Ovary (tissue), 9 donors: ENCODE measurements around the gene SLC5A7. TPM values are rescaled to one million over a fixed set of nuclear protein-coding genes. Genes with fewer than 3 reads are reported as not detected.

Experiments
- DNase-seq, 5 donors: peaks; one replicate each; pipeline ENCODE4 v3.0.0-alpha.2; 2019 to 2020
- H3K27ac ChIP-seq, 2 donors: fragments of 200-600 bp; one replicate each; pipeline versions ENCODE4 v1.5.1 to v1.8.0; 2019 to 2022
- H3K27me3 ChIP-seq: fragments of 200-600 bp; one replicate; pipeline ENCODE4 v1.8.0; 2022
- H3K36me3 ChIP-seq: fragments of 200-600 bp; sonication (generic); one replicate; pipeline ENCODE4 v1.5.1; 2019
- H3K4me1 ChIP-seq: one replicate; pipeline ENCODE4 v1.8.1; 2013; ENCODE audit warnings: mild to moderate bottlenecking, moderate library complexity; ENCODE audit not compliant: insufficient read depth
- H3K4me3 ChIP-seq: fragments of 200-600 bp; sonication (generic); one replicate; pipeline ENCODE4 v1.5.1; 2017
- H3K9me3 ChIP-seq, 2 donors: fragments of 200-600 bp in 1 of 2; sonication (generic) in 1 of 2; one replicate each; pipeline versions ENCODE4 v1.5.1 to v1.8.1; 2013 to 2019; ENCODE audit warnings: mild to moderate bottlenecking in 1 of 2, moderate library complexity in 1 of 2
- CTCF ChIP-seq, 3 donors: fragments of 450-650 bp in 2 of 3; fragments of 200-600 bp in 1 of 3; IDR thresholded peaks; one replicate each; pipeline versions ENCODE4 v1.5.1 to v1.8.0; 2016 to 2022; ENCODE audit warnings: antibody characterized with exemption in 3 of 3, mild to moderate bottlenecking in 1 of 3
- EP300 ChIP-seq: sonication (generic); formaldehyde crosslinking; IDR thresholded peaks from one replicate; pipeline ENCODE4 v1.6.1; 2017; ENCODE audit warnings: antibody characterized with exemption
- POLR2A ChIP-seq: fragments of 450-650 bp; IDR thresholded peaks from one replicate; pipeline ENCODE4 v1.6.1; 2017; ENCODE audit warnings: antibody characterized with exemption, mild to moderate bottlenecking, moderate library complexity
- WGBS, 3 donors: extraction: QIAGEN DNeasy Blood & Tissue Kit in 1 of 3; methylation state at CpG; one replicate each; pipeline versions ENCODE4 v1.1.5 to v1.1.7; 2013 to 2017; 5-methylcytosine and 5-hydroxymethylcytosine counted together
- intact Hi-C, 4 donors: fragments of 100-400 bp; cut with DNase I; formaldehyde crosslinking; loops; one replicate each; pipeline versions ENCODE4 v1.11.0 to v1.15.1; 2022 to 2023
- polyA plus RNA-seq, 2 donors: library from polyadenylated mRNA; stranded (reverse); fragments of 200-250 nt in 1 of 2; fragments of 350-450 nt in 1 of 2; fragmentation: Illumina TruSeq in 1 of 2; extraction: RNeasy Lipid Tissue Mini Kit (QIAGEN cat#74804) in 1 of 2; gene quantifications; one replicate each; pipeline ENCODE4 v1.2.3, GENCODE V29; 2013 to 2014
- total RNA-seq, 7 donors: library from RNA; depleted of rRNA in 2 of 7; stranded (reverse); fragments of >200 nt in 2 of 7; fragmentation: NEBNext Ultra II Directional in 3 of 7; extraction: Animal tissue kit (Norgen Biotek cat#: 25700) in 3 of 7; gene quantifications; one replicate each; pipeline versions ENCODE4 v1.1.0 to v1.2.4, GENCODE V29; 2016 to 2023
- donor health status: DM: no; HTN: no; CAD: no; lungs with moderate emphysema.
- donor health status: DM: no; HTN: no; CAD: no.
- donor health status: Bipolar disorder and iron deficiency.
- donor health status: DM: yes; HTN: yes; CAD: no.
- donor health status: DM: no; HTN: no; CAD: no.
- donor health status: DM: yes; HTN: yes; CAD: no.

The SLC5A7 gene
- total and polyA plus RNA-seq, 9 donors = 0.02 to 0.61 (median 0.48) TPM; not detected in 5

- intact Hi-C loops = no loop called here
- no peak overlapping the region for H3K4me3 ChIP-seq
- H3K27ac ChIP-seq = no peak overlapping the region
- H3K4me1 ChIP-seq = no peaks in the 10 kb centered on the region
- WGBS, 3 donors = 76 to 79% (median 77%) methylated on average over 6 of the region's 6 CpGs
- no peaks in the 10 kb centered on the region for H3K9me3 ChIP-seq
- DNase-seq = no peak
- no peaks in the 10 kb centered on the region for H3K27me3 ChIP-seq
- TF ChIP-seq EP300 (no peak), CTCF (IDR thresholded peaks at IDR 0.05) (no peak), POLR2A (no peak)
- no peaks in the 10 kb centered on the region for H3K36me3 ChIP-seq
Measured at GRCh38 chr2:107989445-107989844, 3.1 kb downstream of the SLC5A7 start.

- no peak overlapping the region for H3K4me3 ChIP-seq
- no peaks in the 10 kb centered on the region for H3K9me3 ChIP-seq
- no peaks in the 10 kb centered on the region for H3K4me1 ChIP-seq
- intact Hi-C loops = no loop called here
- no peak overlapping the region for H3K27ac ChIP-seq
- no peak for DNase-seq
- no peaks in the 10 kb centered on the region for H3K36me3 ChIP-seq
- H3K27me3 ChIP-seq = no peaks in the 10 kb centered on the region
- TF ChIP-seq CTCF (IDR thresholded peaks at IDR 0.05) (no peak), POLR2A (no peak), EP300 (no peak)
Measured at GRCh38 chr2:107990718-107991117, 4.4 kb downstream of the SLC5A7 start.

GRCh38 chr2:107992069-107992468 is 5.7 kb downstream of the SLC5A7 start:
- intact Hi-C loops = no loop called here
- H3K36me3 ChIP-seq = no peaks in the 10 kb centered on the region
- no peak for DNase-seq
- H3K27ac ChIP-seq = no peak overlapping the region
- H3K4me3 ChIP-seq = no peak overlapping the region
- no peaks in the 10 kb centered on the region for H3K9me3 ChIP-seq
- H3K27me3 ChIP-seq = no peaks in the 10 kb centered on the region
- TF ChIP-seq POLR2A (no peak), CTCF (IDR thresholded peaks at IDR 0.05) (no peak), EP300 (no peak)
- WGBS, 3 donors = 75 to 88% (median 83%) methylated on average over 1 of the region's 1 CpG
- H3K4me1 ChIP-seq = no peaks in the 10 kb centered on the region

- WGBS, 3 donors = 76 to 85% (median 83%) methylated on average over 2 of the region's 2 CpGs
- intact Hi-C loops = no loop called here
- no peak overlapping the region for H3K27ac ChIP-seq
- no peak overlapping the region for H3K4me3 ChIP-seq
- H3K27me3 ChIP-seq = no peaks in the 10 kb centered on the region
- no peaks in the 10 kb centered on the region for H3K9me3 ChIP-seq
- TF ChIP-seq POLR2A (no peak), EP300 (no peak), CTCF (IDR thresholded peaks at IDR 0.05) (no peak)
- H3K36me3 ChIP-seq = no peaks in the 10 kb centered on the region
- no peak for DNase-seq
- H3K4me1 ChIP-seq = no peaks in the 10 kb centered on the region
Measured at GRCh38 chr2:107999158-107999557, 12.8 kb downstream of the SLC5A7 start.
